Kidney epithelial cell (primary cell): ENCODE data around the gene SLC35F3. TPM values are rescaled to one million over a fixed set of nuclear protein-coding genes. Genes with fewer than 3 reads are reported as not detected.

Source experiments
- DNase-seq: peaks from one replicate; pipeline ENCODE4 v3.0.0-alpha.2; 2010; ENCODE audit warnings: low read depth
- H3K27me3 ChIP-seq: 2 replicates; pipeline ENCODE4 v1.6.0; 2011; ENCODE audit warnings: low read length; ENCODE audit not compliant: control insufficient read depth, insufficient read depth
- H3K36me3 ChIP-seq: 2 replicates; pipeline ENCODE4 v1.5.1; 2011; ENCODE audit warnings: low read length; ENCODE audit not compliant: control insufficient read depth, insufficient read depth
- H3K4me3 ChIP-seq: 2 replicates; pipeline ENCODE4 v1.5.1; 2011; ENCODE audit warnings: low read depth, mild to moderate bottlenecking, control low read depth, low read length
- total RNA-seq: library from RNA; depleted of rRNA; stranded (reverse); fragments of >200 nt; gene quantifications from 2 replicates; pipeline ENCODE4 v1.2.3, GENCODE V29; 2015
- TF ChIP-seq, protein P1 (sequence below): IDR thresholded peaks from 2 replicates; pipeline ENCODE4 v1.5.1; 2011; ENCODE audit warnings: mild to moderate bottlenecking, moderate library complexity, low read length, control low read depth, inconsistent platforms; ENCODE audit not compliant: insufficient read depth, poor library complexity, severe bottlenecking

The SLC35F3 gene
- total RNA-seq, 1 donor from 2014 or later = 1.1 TPM

DNA sequence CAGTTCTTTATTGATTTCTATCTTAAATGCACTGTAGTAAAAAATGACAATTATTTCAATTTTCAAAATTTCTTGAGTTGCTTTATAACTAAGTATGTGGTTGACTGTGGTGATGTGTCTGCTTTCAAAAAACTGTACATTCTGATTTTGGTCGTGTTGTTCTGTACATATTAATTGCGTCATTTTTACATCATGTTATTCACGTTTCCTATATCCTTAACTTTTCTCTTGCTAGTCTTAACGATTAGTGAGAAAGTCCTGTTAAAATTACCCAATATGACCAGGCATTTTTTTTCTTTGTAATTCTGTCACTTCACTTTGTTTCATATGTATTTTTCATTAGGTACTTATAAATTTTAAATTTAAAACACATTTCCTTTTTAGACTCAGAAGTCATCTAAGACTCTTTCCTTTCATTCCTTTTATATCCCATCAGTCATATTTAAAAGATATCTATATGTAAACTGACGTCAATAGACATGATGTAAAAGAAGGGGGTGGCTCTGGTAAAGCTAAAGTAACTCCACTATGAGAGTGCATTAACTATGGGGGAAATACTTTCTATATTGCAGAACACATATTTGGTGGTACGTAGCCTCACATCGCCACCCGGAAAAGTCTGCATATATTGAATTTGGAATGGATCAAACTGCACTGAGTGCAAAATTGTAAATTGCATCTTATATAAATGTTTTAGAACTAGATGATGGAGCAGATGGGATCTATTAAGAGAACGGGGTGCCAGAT lies 467.7 kb downstream of the SLC35F3 start:
- TF ChIP-seq, protein P1, sequence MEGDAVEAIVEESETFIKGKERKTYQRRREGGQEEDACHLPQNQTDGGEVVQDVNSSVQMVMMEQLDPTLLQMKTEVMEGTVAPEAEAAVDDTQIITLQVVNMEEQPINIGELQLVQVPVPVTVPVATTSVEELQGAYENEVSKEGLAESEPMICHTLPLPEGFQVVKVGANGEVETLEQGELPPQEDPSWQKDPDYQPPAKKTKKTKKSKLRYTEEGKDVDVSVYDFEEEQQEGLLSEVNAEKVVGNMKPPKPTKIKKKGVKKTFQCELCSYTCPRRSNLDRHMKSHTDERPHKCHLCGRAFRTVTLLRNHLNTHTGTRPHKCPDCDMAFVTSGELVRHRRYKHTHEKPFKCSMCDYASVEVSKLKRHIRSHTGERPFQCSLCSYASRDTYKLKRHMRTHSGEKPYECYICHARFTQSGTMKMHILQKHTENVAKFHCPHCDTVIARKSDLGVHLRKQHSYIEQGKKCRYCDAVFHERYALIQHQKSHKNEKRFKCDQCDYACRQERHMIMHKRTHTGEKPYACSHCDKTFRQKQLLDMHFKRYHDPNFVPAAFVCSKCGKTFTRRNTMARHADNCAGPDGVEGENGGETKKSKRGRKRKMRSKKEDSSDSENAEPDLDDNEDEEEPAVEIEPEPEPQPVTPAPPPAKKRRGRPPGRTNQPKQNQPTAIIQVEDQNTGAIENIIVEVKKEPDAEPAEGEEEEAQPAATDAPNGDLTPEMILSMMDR = no peak
- no peak for DNase-seq
- Histone ChIP-seq H3K36me3 (peaks cover 1% of the 10 kb centered on the region), H3K4me3 (peak overlapping the region; percentile 70), H3K27me3 (no peaks in the 10 kb centered on the region)

DNA sequence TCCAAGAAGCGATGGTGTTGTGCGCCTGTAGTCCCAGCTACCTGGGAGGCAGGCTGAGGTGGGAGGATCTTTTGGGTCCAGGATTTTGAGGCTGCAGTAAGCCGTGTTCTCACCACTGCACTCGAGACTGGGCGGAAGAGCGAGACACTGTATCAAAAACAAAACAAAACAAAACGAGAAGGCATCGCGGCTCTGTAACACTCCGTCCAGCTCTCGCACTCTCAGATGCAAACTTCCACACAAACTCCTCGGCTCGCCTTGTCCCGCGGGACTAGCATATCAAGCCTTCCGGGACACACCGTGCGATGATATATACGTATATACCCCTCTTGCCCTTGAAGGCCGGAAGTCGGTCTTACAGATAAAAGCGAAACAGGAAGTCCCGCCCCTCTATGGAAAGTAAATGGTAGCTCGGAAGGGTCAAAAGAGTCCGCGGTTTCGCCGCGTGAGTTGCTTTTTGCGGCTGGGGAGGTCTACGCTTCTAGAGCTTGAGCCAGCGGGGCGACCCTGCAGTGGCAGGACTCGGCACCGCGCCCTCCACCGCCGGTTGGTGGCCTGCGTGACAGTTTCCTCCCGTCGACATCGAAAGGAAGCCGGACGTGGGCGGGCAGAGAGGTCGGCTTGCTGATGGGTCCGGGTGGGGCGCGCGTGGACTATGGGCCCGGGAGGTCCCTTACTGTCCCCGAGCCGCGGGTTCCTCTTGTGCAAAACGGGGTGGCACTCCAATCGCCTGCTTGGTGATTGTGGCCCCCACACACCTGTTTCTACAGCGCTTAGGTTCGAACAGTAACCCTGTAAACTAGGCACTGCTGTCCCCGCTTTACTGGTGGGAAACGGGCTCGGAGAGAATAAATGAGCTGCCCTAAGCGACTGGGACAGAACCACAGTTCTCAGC lies 468.8 kb downstream of the SLC35F3 start, which contains the start of gene COA6:
Gene COA6 (plus strand): TSS at position 393 of the 895 bp plus-strand sequence. CDS start 11 bp downstream, at position 404.
- Histone ChIP-seq H3K4me3 (peak within 1 kb of the TSS; percentile 70), H3K36me3 (peaks cover 1% of the 10 kb centered on the region), H3K27me3 (no peaks in the 10 kb centered on the region)
- peak; percentile 90 for DNase-seq
- TF ChIP-seq, protein P1 = no peak

DNA sequence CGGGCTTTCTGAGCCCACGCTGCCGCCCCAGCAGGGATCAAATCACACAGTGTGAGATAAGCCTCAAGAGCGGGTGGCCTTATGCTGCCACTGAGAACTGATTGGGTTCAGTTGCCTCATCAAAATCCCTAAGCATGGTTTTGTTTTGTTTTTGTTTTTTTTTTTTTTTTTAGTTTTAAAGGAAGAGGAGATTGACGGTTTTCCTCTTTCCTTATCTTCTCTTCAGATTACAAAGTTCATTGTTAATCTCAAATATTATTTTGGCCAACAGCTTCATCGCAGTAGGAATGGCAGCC lies 469.4 kb downstream of the SLC35F3 start:
- H3K36me3 ChIP-seq = peaks cover 1% of the 10 kb centered on the region
- DNase-seq = no peak
- H3K27me3 ChIP-seq = no peaks in the 10 kb centered on the region
- TF ChIP-seq, protein P1 = no peak
- H3K4me3 ChIP-seq = peak overlapping the region; percentile 70
